Brain pericyte (primary cell): ENCODE measurements around the gene SLC6A19.

Experiments
- DNase-seq: peaks from one replicate; pipeline ENCODE4 v3.0.0-alpha.2; 2012; ENCODE audit warnings: low read depth, low spot score

The SLC6A19 gene

GRCh38 chr5:1244255-1244654, 42.9 kb downstream of the SLC6A19 start:
- DNase-seq: no peak

- no peak for DNase-seq
These were observed 43.6 kb downstream of the SLC6A19 start for GRCh38 chr5:1244976-1245375.

- DNase-seq: no peak
These were observed 44.6 kb downstream of the SLC6A19 start for GRCh38 chr5:1245905-1246576.

- no peak for DNase-seq
These were observed 45.5 kb downstream of the SLC6A19 start for GRCh38 chr5:1246711-1247431.

GRCh38 chr5:1247811-1248210, 46.4 kb downstream of the SLC6A19 start:
- no peak for DNase-seq

- DNase-seq: no peak
These were observed 48.2 kb downstream of the SLC6A19 start for GRCh38 chr5:1249366-1250280.

- DNase-seq: no peak
These were observed 50.5 kb downstream of the SLC6A19 start for GRCh38 chr5:1251678-1252580.

- DNase-seq: no peak
These were observed 51.3 kb downstream of the SLC6A19 start for GRCh38 chr5:1252681-1253080.

GRCh38 chr5:1253456-1254105, 52.2 kb downstream of the SLC6A19 start:
- DNase-seq: no peak

GRCh38 chr5:1254196-1254595, 52.8 kb downstream of the SLC6A19 start:
- no peak for DNase-seq

GRCh38 chr5:1255081-1255561, 53.7 kb downstream of the SLC6A19 start:
- DNase-seq: no peak

- no peak for DNase-seq
These were observed 55.4 kb downstream of the SLC6A19 start for GRCh38 chr5:1256776-1257175.

- no peak for DNase-seq
These were observed 56.0 kb downstream of the SLC6A19 start for GRCh38 chr5:1257363-1257762.

GRCh38 chr5:1257841-1258240, 56.4 kb downstream of the SLC6A19 start:
- no peak for DNase-seq

GRCh38 chr5:1259806-1260480, 58.5 kb downstream of the SLC6A19 start:
- DNase-seq: no peak

GRCh38 chr5:1261643-1262042, 60.2 kb downstream of the SLC6A19 start:
- DNase-seq: no peak

GRCh38 chr5:1262381-1262780, 61.0 kb downstream of the SLC6A19 start:
- DNase-seq: no peak

GRCh38 chr5:1264211-1264610, 62.8 kb downstream of the SLC6A19 start:
- no peak for DNase-seq

GRCh38 chr5:1265026-1265425, 63.6 kb downstream of the SLC6A19 start:
- DNase-seq: no peak
